H9 (cell line): ENCODE data around the gene HABP4. TPM values are rescaled to one million over a fixed set of nuclear protein-coding genes. Genes with fewer than 3 reads are reported as not detected.

Source experiments
- DNase-seq: peaks from one replicate; pipeline ENCODE4 v3.0.0-alpha.2; 2017
- H2AFZ ChIP-seq: one replicate; pipeline ENCODE4 v1.6.1; 2013; ENCODE audit warnings: mild to moderate bottlenecking, low read length, control low read depth, moderate library complexity
- H2AK5ac ChIP-seq: 2 replicates; pipeline ENCODE4 v1.6.1; 2013; ENCODE audit warnings: low read length, control low read depth, mixed read lengths; ENCODE audit not compliant: insufficient read length
- H2BK120ac ChIP-seq: one replicate; pipeline ENCODE4 v1.6.1; 2013; ENCODE audit warnings: low read depth, mild to moderate bottlenecking, low read length, control low read depth, inconsistent platforms; ENCODE audit not compliant: poor library complexity, severe bottlenecking
- H2BK12ac ChIP-seq: 2 replicates; pipeline ENCODE4 v1.6.1; 2013; ENCODE audit warnings: low read length, control low read depth, mixed read lengths, low read depth; ENCODE audit not compliant: insufficient read length
- H2BK15ac ChIP-seq: 2 replicates; pipeline ENCODE4 v1.6.1; 2013; ENCODE audit warnings: low read depth, low read length, control low read depth
- H2BK20ac ChIP-seq: one replicate; pipeline ENCODE4 v1.6.1; 2013; ENCODE audit warnings: low read depth, mild to moderate bottlenecking, low read length, control low read depth, inconsistent platforms; ENCODE audit not compliant: poor library complexity, severe bottlenecking
- H2BK5ac ChIP-seq: 2 replicates; pipeline ENCODE4 v1.6.1; 2013; ENCODE audit warnings: low read length, control low read depth, mixed read lengths; ENCODE audit not compliant: insufficient read length
- H3K14ac ChIP-seq: 2 replicates; pipeline ENCODE4 v1.6.1; 2013; ENCODE audit warnings: low read length, control low read depth; ENCODE audit not compliant: insufficient read depth
- H3K18ac ChIP-seq: 2 replicates; pipeline ENCODE4 v1.6.1; 2013; ENCODE audit warnings: low read depth, mild to moderate bottlenecking, mixed read lengths, low read length, control low read depth; ENCODE audit not compliant: insufficient read length
- H3K23ac ChIP-seq: 2 replicates; pipeline ENCODE4 v1.6.1; 2013; ENCODE audit warnings: low read length, control low read depth, mixed read lengths, low read depth; ENCODE audit not compliant: insufficient read length
- H3K23me2 ChIP-seq: 2 replicates; pipeline ENCODE4 v1.6.1; 2013; ENCODE audit warnings: low read depth, mild to moderate bottlenecking, mixed read lengths, low read length, control low read depth; ENCODE audit not compliant: insufficient read length, poor library complexity, severe bottlenecking
- H3K27ac ChIP-seq: 2 replicates; pipeline ENCODE4 v1.5.1; 2013; ENCODE audit warnings: low read length, control low read depth, mixed read lengths, low read depth; ENCODE audit not compliant: insufficient read length
- H3K27me3 ChIP-seq: 2 replicates; pipeline ENCODE4 v1.6.1; 2013; ENCODE audit warnings: low read length, control low read depth, inconsistent platforms; ENCODE audit not compliant: insufficient read depth
- H3K4ac ChIP-seq: 2 replicates; pipeline ENCODE4 v1.6.1; 2013; ENCODE audit warnings: low read depth, mild to moderate bottlenecking, control low read depth, inconsistent platforms, low read length, moderate library complexity
- H3K4me1 ChIP-seq: 2 replicates; pipeline ENCODE4 v1.6.1; 2013; ENCODE audit warnings: low read length, control low read depth, inconsistent platforms; ENCODE audit not compliant: insufficient read depth
- H3K4me2 ChIP-seq: 2 replicates; pipeline ENCODE4 v1.6.1; 2013; ENCODE audit warnings: low read length, control low read depth, mixed read lengths; ENCODE audit not compliant: insufficient read length, insufficient read depth
- H3K56ac ChIP-seq: 2 replicates; pipeline ENCODE4 v1.6.1; 2013; ENCODE audit warnings: low read depth, mild to moderate bottlenecking, mixed read lengths, low read length, control low read depth; ENCODE audit not compliant: insufficient read length
- H3K79me1 ChIP-seq: 2 replicates; pipeline ENCODE4 v1.6.1; 2013; ENCODE audit warnings: low read depth, mild to moderate bottlenecking, moderate library complexity, low read length, control low read depth, inconsistent platforms; ENCODE audit not compliant: insufficient read depth, poor library complexity, severe bottlenecking
- H3K79me2 ChIP-seq: 2 replicates; pipeline ENCODE4 v1.6.1; 2013; ENCODE audit warnings: low read length, control low read depth, inconsistent platforms; ENCODE audit not compliant: insufficient read depth
- H3K9ac ChIP-seq: 2 replicates; pipeline ENCODE4 v1.6.1; 2013; ENCODE audit warnings: low read length, control low read depth, mixed read lengths; ENCODE audit not compliant: insufficient read length; ENCODE audit errors: extremely low read depth
- H3K9me3 ChIP-seq: one replicate; pipeline ENCODE4 v1.6.1; 2013; ENCODE audit warnings: low read depth, low read length, inconsistent platforms; ENCODE audit not compliant: control insufficient read depth
- H3T11ph ChIP-seq: one replicate; pipeline ENCODE4 v1.6.1; 2013; ENCODE audit warnings: mild to moderate bottlenecking, low read length, control low read depth, inconsistent platforms
- H4K20me1 ChIP-seq: one replicate; pipeline ENCODE4 v1.6.1; 2013; ENCODE audit not compliant: control insufficient read depth, insufficient read length, insufficient read depth
- H4K5ac ChIP-seq: 2 replicates; pipeline ENCODE4 v1.6.1; 2013; ENCODE audit warnings: low read depth, mild to moderate bottlenecking, mixed read lengths, low read length, control low read depth; ENCODE audit not compliant: insufficient read length
- H4K8ac ChIP-seq: replicated peaks from 2 replicates; pipeline ENCODE4 v1.6.1; 2013; ENCODE audit warnings: low read length, control low read depth, mixed read lengths, low read depth; ENCODE audit not compliant: insufficient read length
- H4K91ac ChIP-seq: 2 replicates; pipeline ENCODE4 v1.6.1; 2013; ENCODE audit warnings: low read depth, mild to moderate bottlenecking, moderate library complexity, mixed read lengths, low read length, control low read depth; ENCODE audit not compliant: insufficient read length
- H3K27ac Mint-ChIP-seq, 3 experiments: 2 replicates in 2 of 3; 3 replicates in 1 of 3; pipeline ENCODE4 v1.8.0; 2020 to 2021; ENCODE audit warnings: mixed read lengths in 3 of 3, mild to moderate bottlenecking in 1 of 3, moderate library complexity in 1 of 3
- H3K27me3 Mint-ChIP-seq: 2 replicates; pipeline ENCODE4 v1.8.0; 2021; ENCODE audit warnings: low read depth, mild to moderate bottlenecking, moderate library complexity, mixed read lengths
- H3K36me3 Mint-ChIP-seq, 3 experiments: 2 replicates in 2 of 3; 3 replicates in 1 of 3; pipeline ENCODE4 v1.8.0; 2020 to 2021; ENCODE audit warnings: low read depth in 3 of 3, mixed read lengths in 3 of 3; ENCODE audit not compliant: insufficient read depth in 1 of 3
- H3K4me1 Mint-ChIP-seq, 2 experiments: 2 replicates each; pipeline ENCODE4 v1.8.0; 2020; ENCODE audit warnings: mixed read lengths in 2 of 2
- H3K4me3 Mint-ChIP-seq, 2 experiments: 2 replicates in 1 of 2; 3 replicates in 1 of 2; pipeline ENCODE4 v1.8.0; 2020 to 2021; ENCODE audit warnings: mild to moderate bottlenecking in 2 of 2, mixed read lengths in 2 of 2, moderate library complexity in 1 of 2
- H3K9me3 Mint-ChIP-seq, 2 experiments: 2 replicates in 1 of 2; 3 replicates in 1 of 2; pipeline ENCODE4 v1.8.0; 2020; ENCODE audit warnings: mild to moderate bottlenecking in 2 of 2, mixed read lengths in 2 of 2, moderate library complexity in 1 of 2
- WGBS: extraction: QIAGEN DNeasy Blood & Tissue Kit; methylation state at CpG from one replicate; pipeline ENCODE4 v1.1.7; 2013; ENCODE audit warnings: missing lambda C conversion rate, low lambda C conversion rate, mixed read lengths; ENCODE audit not compliant: insufficient read length; ENCODE audit errors: extremely low coverage; 5-methylcytosine and 5-hydroxymethylcytosine counted together
- total RNA-seq: library from RNA; stranded (reverse); gene quantifications from 2 replicates; pipeline ENCODE4 v1.2.1, GENCODE V29; 2021
- TF ChIP-seq, protein P1 (sequence below): fragments of 200-600 bp; sonication (generic); conservative IDR thresholded peaks from 3 replicates; pipeline ENCODE4 v1.8.0; 2021; ENCODE audit warnings: antibody characterized with exemption, mild to moderate bottlenecking

The HABP4 gene
- total RNA-seq, 1 experiment from 2014 or later, result 7.5 TPM

DNA sequence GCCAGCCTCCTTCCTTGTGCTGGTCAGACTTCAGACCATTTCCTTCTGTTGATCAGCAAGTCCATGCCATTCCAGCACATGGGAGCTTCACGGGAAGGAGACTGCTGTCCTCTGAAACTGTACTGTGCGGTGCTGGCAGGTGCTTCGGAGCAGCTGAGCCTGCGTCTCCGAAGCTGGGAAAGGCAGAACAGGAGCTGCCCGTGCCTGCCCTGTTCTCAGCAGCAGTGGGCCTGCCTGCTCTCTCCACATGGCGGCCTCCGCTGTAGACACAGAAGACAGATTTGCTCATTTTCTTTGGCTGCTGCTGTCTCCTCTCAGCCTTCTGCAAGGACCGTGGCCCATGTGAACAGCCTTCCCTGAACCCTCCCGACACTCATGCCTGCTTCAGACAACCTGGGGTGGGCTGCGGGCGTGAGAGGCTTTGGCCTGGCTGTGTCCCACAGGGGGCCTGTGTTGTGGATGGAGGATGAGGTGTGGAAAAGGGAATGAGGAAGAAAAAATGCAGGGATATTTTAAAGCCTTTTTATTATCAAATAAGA, 43.1 kb downstream of the HABP4 start:
- H3K4me1 ChIP-seq, result peaks cover 4% of the 10 kb centered on the region; the same call in 1 of the 2 replicates

More for the DNA sequence above, 43.1 kb downstream of the HABP4 start:
- no peak overlapping the region for H2BK20ac ChIP-seq
- no peak overlapping the region for H3K4me2 ChIP-seq
- no CpG with 5 or more reads among the region's 12 CpGs for WGBS
- no peak overlapping the region for H3K27ac ChIP-seq
- H3T11ph ChIP-seq, result no peak overlapping the region
- H4K8ac ChIP-seq, result no peak overlapping the region
- Mint-ChIP-seq H3K27ac (peak overlapping the region in 1 of 3 experiments; percentile 7; a peak in 1 of 7 replicates), H3K36me3 (peaks cover 8 to 35% (median 29%) of the 10 kb centered on the region in 3 experiments), H3K9me3 (no peaks in the 10 kb centered on the region), H3K4me3 (no peak overlapping the region), H3K4me1 (peaks cover 6 to 15% of the 10 kb centered on the region in 2 experiments; a peak in 3 of 4 replicates), H3K27me3 (no peaks in the 10 kb centered on the region)
- H3K14ac ChIP-seq, result no peak overlapping the region; the same call in 1 of the 2 replicates
- H2BK12ac ChIP-seq, result no peak overlapping the region
- H2AK5ac ChIP-seq, result no peak overlapping the region
- no peaks in the 10 kb centered on the region for H3K79me1 ChIP-seq
- H2BK120ac ChIP-seq, result no peak overlapping the region
- TF ChIP-seq, protein P1, sequence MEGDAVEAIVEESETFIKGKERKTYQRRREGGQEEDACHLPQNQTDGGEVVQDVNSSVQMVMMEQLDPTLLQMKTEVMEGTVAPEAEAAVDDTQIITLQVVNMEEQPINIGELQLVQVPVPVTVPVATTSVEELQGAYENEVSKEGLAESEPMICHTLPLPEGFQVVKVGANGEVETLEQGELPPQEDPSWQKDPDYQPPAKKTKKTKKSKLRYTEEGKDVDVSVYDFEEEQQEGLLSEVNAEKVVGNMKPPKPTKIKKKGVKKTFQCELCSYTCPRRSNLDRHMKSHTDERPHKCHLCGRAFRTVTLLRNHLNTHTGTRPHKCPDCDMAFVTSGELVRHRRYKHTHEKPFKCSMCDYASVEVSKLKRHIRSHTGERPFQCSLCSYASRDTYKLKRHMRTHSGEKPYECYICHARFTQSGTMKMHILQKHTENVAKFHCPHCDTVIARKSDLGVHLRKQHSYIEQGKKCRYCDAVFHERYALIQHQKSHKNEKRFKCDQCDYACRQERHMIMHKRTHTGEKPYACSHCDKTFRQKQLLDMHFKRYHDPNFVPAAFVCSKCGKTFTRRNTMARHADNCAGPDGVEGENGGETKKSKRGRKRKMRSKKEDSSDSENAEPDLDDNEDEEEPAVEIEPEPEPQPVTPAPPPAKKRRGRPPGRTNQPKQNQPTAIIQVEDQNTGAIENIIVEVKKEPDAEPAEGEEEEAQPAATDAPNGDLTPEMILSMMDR, result no peak
- no peak overlapping the region for H2BK15ac ChIP-seq
- H4K91ac ChIP-seq, result no peak overlapping the region
- no peak overlapping the region for H3K56ac ChIP-seq
- no peaks in the 10 kb centered on the region for H3K27me3 ChIP-seq
- H3K4ac ChIP-seq, result no peak overlapping the region
- H4K5ac ChIP-seq, result no peak overlapping the region
- no peak overlapping the region for H3K18ac ChIP-seq
- H3K9me3 ChIP-seq, result no peaks in the 10 kb centered on the region
- H3K23ac ChIP-seq, result no peak overlapping the region
- H3K79me2 ChIP-seq, result no peaks in the 10 kb centered on the region
- DNase-seq, result no peak
- no peak overlapping the region for H3K9ac ChIP-seq
- no peaks in the 10 kb centered on the region for H4K20me1 ChIP-seq
- no peak overlapping the region for H2BK5ac ChIP-seq
- no peaks in the 10 kb centered on the region for H3K23me2 ChIP-seq
- H2AFZ ChIP-seq, result no peak overlapping the region
